IPS-NIHi7 (cell line): ENCODE data around the gene PF4V1.

Experiments used
- DNase-seq: peaks from one replicate; pipeline ENCODE4 v3.0.0; 2012; ENCODE audit warnings: mixed read lengths; ENCODE audit errors: extremely low spot score

The PF4V1 gene, protein sequence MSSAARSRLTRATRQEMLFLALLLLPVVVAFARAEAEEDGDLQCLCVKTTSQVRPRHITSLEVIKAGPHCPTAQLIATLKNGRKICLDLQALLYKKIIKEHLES

DNA sequence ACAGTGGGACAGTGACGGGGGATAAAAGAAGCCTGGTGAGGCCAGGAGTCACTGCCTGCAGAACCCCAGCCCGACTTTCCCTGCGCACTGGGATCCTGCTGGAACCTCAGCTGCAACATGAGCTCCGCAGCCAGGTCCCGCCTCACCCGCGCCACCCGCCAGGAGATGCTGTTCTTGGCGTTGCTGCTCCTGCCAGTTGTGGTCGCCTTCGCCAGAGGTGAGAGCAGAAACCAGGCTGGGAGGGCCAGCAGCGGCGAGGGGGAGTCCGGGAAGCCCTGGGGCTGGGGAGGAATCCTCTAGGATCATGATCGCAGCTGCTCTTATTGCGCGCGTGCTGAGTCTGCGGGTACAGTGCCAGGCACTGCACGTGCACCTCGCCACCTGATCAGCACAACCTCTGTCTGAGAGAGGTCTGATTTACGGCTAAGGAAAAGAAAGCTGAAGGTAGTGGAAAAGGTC lies at the start of gene PF4V1:
TSS of gene PF4V1 (plus strand) at position 51 of the 459 bp plus-strand sequence. CDS start at position 118, 67 bp downstream.
- peak; percentile 79 for DNase-seq

DNA sequence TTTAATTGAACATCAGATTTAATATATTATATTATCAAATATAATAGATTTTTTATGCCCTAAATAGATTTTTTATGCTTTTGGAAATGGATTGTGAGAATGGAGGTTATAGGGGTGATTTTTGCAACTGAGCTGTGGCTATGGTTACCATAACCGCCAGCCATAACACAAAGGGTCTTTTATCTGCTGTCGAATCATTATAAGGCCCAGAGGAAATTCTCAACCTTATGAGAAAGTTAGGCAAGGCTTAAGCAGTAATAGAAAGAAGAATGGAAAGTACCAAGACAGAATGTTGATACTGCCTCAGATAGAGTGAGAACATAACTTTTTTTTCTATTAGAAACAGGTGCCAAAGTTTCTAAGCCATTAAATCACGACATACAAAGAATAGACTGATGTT lies 42.9 kb upstream of the PF4V1 start:
- no peak for DNase-seq

DNA sequence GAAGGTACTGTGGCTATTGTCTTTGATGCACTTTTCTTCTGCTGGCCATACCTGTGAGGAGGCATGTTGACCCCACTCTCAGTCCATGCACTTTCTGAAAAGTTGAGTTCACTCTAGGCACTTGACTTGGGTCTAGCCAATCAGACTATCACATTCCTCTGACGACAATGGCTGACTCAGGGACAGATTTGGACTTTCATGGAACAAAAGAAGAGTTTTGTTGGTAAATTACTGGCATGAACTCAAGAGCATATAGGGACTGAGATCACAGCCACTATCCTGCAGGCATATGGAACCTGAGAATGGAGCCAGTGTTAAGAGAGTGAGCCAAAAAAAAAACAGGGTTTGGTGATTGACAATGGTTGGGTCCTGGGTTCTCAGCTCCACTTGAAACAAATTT lies 41.3 kb upstream of the PF4V1 start:
- no peak for DNase-seq

DNA sequence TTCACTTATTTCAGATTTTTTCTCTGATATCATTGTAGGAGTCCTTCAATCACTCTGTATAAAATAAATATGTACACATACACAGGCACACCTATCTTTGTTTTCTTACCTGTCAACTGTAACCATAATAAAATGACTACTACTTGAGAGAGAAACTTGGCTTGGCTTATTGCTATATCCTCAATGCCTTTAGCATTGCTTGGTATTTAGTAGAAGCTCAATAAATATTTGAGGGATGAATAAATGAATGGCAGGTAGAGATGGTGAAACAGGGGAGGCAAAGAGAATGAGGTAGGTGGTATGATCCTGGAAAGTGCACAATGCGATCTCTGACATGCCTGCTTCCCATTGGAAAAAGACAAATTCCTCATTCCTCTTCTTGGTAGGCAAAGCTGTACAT lies 38.4 kb upstream of the PF4V1 start:
- DNase-seq = no peak

DNA sequence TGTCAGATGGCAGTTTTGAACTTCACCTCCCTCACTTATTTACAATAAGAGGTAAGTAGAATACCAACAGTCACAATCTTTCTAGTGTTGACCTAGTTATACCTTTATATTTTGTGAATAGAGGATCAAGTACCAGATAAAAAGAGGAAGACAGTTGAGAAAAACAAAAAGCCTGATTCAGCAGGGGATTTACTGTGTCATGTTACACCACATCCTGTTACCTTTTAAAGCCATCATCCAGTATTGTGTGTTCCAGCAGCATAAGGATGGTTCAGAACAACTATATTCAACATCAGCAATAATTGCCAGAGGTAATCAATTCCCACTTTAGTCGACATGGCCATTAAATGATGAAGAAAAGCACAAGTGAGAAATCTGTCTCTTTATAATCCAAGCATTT lies 38.0 kb upstream of the PF4V1 start:
- no peak for DNase-seq

DNA sequence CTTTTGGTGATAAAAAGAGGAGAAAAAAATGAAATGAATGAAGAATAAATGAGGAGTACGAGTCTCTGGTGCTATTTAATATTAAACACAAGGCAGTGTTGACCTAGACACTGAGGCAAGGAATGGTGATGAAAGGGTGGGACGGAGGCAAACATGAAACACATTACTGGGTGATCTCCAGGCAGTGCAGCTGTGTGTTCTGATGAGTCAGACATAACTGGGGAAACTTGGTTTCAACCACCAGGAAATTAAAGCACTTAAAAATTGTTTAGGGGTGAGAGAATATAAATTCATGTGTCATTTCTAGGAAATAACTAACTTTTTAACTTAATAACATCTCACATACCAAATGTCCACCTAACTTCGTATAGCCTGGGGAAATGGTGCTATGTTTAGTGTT lies 36.3 kb upstream of the PF4V1 start:
- no peak for DNase-seq

DNA sequence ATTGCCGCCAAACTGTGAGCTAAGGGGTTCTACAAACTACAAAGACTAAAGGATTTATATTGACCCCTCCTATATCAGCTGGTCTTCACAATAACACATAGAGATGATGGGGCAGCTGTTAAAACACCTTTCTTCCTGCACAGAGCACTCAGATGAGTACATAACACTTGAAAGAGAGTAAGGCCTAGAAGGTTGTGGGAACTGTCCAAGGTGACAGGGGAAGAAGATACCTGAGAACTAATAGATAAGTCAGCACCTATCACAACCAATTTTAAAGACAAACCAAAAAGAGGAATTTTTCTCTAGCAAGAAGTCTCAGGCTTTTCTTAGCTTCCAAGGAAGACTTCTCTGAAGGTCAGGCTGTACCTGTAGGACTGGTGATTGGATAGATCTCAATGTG lies 35.8 kb upstream of the PF4V1 start:
- no peak for DNase-seq

DNA sequence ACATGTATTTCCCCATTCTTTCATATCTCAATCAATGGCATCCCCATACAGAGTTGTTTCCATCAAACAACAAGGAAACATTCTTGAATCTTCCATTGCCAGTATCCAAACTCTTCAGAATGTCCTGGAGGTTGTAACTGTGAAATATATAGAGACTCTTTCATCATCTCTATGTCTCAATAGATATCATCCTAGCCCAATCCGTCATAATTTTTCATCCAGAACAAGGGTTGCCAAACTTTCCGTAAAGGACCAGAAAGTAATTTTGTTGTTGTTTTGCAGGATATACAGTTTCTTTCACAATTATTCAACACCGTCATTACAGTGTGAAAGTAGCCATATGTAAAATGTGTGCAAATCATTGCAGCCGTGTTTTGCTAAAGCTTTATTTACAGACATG lies 31.8 kb upstream of the PF4V1 start:
- no peak for DNase-seq

DNA sequence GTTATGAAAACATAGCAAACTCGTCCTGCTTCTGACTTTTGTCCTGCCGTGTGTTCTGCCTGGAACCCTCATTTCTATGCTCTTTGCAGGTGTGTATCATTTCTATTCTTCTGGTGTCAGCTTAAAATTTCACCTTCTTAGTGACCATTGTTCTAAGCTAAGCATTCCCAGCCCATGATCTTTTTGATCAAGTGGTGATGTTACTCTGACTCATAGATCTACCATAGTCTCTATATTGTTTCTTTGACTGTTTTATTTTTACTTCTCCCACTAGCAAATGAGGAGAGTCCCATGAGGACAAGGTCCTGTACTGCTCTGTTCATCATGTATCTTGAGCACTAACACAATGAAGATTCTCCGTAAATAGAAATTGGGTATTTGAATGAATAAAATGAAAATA lies 30.7 kb upstream of the PF4V1 start:
- no peak for DNase-seq

DNA sequence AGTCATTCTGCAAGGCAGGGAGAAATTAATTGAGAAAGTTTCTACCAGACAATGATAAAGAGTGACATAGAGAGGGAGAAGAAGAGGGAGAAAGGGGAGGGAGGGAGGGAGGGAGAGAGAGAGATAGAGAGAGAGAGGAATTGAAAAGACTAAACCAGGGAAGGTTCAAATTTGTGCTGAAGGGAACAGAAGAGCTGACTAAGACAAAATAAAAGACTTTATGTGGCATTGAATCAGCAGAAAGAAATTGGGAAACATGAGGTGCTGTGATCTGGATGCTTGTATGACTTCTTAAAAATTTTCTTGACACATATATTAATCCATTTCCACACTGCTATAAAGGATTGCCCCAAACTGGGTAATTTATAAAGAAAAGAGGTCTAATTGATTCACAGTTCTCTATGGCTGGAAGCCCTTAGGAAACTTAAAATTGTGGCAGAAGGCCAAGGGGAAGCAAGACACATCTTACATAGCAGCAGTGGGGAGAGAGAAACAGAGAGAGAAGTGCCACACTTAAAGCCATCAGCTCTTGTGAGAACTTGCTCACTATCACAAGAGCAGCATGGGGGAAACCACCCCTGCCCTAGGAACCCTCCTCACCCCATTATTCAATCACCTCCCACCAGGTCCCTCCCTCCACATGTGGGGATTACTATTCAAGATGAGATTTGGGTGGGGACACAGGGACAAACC lies 30.1 kb upstream of the PF4V1 start:
- no peak for DNase-seq

DNA sequence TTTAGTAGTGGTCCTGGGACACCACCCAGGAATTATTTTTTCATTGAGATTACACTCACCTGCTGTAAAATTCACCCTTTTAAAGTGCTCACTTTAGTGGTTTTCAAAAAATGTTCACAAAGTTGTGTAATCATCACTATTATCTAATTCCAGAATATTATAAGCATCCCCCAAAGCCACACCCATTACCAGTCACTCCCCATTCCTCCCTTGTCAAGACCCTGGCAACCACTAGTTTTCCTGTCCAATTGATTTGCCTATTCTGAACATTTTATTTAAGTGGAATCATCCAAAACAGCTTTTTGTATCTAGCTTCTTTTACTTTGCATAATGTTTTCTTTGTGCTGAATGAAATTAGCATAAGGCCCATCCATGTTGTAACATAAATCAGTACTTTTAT lies 29.3 kb upstream of the PF4V1 start:
- DNase-seq = no peak

DNA sequence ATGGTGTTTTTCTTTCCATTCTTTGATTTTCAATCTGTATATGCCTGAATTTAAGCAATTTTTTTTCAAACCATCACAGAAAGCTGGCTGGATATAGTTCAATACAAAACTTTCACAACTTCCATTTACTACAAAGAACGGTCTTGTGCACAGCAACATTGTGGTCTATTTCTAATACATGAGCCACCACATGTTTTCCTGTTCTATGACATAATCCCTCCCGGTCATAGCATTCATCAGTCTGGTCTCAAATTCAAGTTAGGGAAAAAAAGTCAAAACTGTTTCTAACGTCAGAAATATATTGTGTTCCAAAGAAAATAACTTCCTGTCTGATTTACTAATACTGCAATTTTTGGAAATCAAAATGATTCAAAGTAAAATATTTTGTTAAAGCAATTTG lies 24.1 kb upstream of the PF4V1 start:
- DNase-seq = no peak

DNA sequence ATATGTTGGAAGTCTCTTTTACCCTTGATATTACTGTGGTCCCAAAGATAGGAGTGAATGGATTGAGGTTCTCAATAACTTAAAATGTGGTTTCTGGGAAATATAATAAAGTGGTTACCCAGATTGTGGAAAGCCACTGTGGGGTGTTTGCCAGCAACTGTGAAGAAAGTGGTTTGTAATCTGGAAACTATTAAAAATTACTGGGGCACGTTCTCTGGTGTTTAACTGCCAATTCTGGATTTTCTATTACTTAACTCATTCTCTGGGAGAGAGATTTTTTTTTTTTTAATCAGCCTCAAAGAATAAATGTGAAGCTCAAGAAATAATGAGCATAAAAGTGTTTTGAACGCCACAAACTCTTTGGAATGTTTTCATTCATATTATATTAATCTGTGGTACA lies 21.5 kb upstream of the PF4V1 start:
- no peak for DNase-seq

DNA sequence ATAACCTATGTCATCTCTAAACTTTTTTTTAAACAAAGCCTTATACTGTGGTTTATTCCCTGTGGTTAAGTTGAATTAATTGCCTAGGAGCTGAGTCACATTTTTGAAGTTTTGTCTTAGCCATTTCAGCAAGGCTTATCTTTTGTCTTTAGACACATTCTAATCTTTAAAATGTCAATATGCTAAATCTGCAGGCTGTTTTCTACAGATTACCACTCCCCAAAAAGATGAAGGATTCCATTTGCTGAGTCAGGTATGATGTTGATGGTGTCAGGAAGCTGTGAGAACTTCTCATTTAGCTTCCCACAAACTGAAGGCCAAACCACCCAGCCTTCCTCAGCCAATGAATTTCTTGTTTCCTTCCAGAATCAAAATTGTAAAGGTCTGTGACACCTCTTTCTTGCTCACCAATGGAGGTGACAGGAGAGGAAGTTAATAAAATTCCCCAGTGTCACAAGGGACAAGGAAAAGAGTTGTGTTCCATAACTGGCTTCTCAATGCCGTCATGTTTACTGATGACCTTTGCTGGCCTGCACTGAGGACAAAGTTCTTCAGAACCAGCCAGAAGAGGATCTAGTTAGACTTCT lies 20.4 kb upstream of the PF4V1 start:
- DNase-seq = no peak

DNA sequence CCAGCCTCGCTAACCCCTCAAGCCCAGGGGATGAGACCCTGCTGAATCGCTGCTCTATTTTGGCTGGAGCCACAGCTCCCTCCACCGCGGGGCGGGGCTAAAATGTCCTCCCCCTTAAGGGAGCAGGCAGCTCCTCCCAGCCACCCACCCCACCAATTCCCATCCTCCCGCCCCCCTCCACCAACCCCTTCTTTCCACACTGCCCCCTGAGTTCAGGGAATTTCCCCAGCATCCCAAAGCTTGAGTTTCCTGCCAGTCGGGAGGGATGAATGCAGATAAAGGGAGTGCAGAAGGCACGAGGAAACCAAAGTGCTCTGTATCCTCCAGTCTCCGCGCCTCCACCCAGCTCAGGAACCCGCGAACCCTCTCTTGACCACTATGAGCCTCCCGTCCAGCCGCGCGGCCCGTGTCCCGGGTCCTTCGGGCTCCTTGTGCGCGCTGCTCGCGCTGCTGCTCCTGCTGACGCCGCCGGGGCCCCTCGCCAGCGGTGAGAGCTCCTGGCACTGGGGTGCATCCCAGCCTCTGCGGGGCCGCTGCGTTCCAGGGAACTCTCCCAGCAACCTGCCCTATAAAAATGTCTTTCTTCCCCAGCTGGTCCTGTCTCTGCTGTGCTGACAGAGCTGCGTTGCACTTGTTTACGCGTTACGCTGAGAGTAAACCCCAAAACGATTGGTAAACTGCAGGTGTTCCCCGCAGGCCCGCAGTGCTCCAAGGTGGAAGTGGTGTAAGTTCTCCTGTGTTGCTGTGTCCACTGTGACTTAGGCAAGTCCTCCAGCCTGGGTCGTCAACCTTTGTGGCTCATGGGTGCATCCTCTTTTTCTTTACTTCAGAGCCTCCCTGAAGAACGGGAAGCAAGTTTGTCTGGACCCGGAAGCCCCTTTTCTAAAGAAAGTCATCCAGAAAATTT lies 16.5 kb upstream of the PF4V1 start, which contains the start of gene CXCL6:
TSS of gene CXCL6 (plus strand) at position 306 of the 907 bp plus-strand sequence. CDS start at position 379, 73 bp downstream.
- DNase-seq = peak; percentile 71

DNA sequence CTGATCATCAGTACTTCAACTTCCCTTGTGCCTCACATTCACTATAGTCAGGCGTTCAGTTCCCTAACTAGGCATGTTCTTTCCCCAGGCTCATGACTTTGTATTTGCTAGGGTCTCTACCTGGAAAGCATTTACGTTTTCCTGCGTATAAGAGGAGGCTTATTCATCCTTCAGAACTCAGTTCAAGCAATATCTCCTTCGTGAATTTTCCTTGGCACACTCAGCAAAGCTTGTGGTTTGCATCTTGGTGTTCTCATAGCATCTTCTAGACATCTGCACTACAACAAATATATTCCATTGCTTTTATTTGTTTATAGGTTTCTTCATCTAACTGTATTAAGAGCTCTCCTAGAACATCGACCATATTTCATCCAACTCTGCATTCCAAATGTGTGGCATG lies 14.0 kb upstream of the PF4V1 start:
- DNase-seq = no peak

DNA sequence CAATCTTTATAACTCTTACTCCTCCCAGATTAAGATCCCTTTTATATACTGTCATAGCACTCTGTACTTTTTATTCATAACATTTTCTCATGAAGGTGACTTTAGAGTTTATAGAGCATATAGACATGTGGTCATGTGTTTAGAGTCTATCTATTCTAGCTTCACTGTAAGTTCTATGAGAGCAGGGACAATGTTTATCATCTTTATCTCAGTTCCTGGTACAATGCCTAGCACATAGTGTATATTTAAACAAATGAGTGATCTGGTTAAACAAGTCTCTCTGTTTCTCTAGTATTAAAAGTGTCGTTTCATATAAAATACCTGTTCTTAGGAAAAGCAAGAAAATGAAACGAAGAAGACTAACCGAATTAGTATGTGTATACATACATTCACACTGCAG lies 13.4 kb upstream of the PF4V1 start:
- no peak for DNase-seq

DNA sequence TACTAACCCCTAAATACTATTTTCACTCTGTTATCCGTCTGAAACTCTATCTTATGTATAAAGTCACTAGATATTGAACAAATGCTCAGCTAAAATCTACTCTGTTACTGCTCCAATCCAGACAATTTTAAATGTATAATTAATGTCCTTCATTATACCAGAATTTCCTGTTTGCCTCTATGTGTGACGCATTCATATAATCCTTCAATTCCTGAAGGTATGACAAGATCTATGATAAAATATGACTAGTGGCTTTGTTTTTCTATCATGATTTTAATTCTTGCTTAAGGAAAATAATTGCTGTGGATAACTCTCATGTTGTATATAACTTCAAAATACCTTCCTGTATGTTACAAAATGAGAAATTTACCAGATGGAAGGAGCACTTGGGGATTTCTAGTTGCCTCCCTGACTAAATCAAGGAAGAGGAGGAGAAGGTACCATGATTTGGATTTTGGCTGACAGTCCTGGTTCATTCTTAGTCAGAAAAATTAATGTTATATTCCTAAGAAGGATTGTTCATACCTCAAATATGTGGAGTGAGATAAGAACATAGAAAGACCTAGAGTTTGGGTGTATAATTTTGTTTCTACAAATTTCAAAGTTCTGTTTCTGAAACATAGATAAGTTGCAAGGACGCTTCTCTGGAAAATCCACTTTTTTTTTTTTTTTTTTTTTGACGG lies 11.7 kb upstream of the PF4V1 start:
- DNase-seq = no peak

DNA sequence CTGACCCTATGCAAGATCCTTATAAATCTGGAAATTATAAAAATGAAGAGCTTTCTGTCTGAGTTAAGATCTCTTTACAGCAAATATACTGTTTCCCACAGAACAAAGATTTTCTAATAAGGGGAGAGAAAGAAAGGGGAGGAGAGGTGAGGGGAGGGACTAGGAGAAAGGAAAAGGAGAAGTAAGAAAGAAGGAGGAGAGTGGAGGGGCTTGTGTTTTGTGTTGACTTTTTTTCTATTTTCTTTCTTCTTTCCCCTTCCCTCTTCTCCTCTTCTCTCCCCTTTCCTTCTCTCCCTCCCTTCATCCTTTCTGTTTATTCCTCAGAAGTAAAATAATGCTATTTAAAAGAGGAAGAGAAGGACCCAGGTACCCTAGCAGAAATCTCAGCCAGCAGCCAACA lies 10.4 kb upstream of the PF4V1 start:
- no peak for DNase-seq

DNA sequence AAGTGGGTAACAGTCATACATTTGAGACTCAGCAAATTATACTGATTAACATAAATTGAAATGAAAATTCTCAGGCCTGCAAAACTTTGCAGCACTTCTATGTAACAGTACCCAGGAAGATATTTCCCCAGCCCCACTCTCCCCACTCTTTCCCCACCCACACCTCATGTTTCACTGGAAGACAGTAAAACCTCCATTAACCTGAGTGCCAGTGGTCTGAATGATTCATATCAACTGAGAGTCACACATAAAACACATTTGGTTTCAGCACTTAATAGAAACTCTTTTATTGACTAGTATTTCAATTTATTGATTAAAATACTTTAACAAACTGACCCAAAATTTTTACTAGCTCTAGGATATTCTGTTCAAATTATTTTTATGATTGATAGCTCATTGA lies 9.7 kb upstream of the PF4V1 start:
- DNase-seq = no peak

DNA sequence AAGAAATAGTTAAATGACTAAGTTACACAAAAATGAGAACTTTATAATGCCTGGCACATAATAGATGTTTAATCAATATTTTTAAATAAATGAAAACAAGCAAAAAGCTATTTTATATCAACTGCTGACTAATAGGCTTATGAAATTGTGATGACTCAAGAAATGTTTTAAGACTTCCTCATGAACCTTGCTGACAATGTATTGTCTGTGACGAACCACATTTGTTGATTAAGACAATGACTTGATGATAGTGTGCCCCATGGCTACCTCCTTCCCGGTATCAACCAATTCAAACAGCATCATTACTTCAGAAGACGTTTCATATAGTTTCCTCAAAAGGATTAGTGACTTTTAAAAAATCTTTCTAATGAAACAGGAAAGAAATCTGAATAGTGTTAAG lies 8.8 kb upstream of the PF4V1 start:
- DNase-seq = no peak

DNA sequence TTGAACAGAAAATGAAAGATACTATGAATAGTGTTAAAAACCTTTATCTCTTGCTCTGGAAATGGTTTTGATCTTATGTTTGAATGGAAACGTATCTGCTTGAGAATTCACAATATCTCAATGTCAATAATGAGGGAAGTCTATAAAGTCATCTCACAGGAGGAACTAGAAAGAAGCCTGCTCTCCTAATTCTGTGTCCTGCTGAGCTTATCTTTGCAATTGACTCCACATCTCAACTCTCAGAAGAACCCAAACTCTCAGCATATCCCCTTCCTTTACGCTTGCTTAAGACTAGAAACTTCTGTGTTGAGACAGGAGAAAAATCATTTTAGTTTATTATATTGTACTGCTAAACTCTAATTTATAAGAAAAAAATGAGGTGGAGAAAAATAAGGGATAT lies 8.3 kb upstream of the PF4V1 start:
- DNase-seq = no peak
